Tibial nerve (tissue), 4 donors: ENCODE results near the gene RAB40B. TPM values are rescaled to one million over a fixed set of nuclear protein-coding genes. Genes with fewer than 3 reads are reported as not detected.
"Not testable (repeated sequence)": the region's sequence is repeated elsewhere in the genome, so short reads cannot be mapped to it uniquely, and the experiment has no call there.

Experiments
- DNase-seq, 2 donors: peaks; one replicate each; pipeline ENCODE4 v3.0.0-alpha.2; 2019; ENCODE audit warnings: low spot score in 2 of 2
- H3K27ac ChIP-seq, 4 donors: fragments of 200-600 bp; sonication (generic) in 3 of 4; one replicate each; pipeline ENCODE4 v1.5.1; 2017 to 2019; ENCODE audit warnings: mild to moderate bottlenecking in 1 of 4
- H3K27me3 ChIP-seq, 2 donors: fragments of 200-600 bp; sonication (generic) in 1 of 2; one replicate each; pipeline versions ENCODE4 v1.5.1 to v1.6.0; 2017 to 2019
- H3K36me3 ChIP-seq, 3 donors: fragments of 200-600 bp; sonication (generic); one replicate each; pipeline ENCODE4 v1.5.1; 2018 to 2019
- H3K4me1 ChIP-seq, 4 donors: fragments of 200-600 bp; sonication (generic) in 3 of 4; one replicate each; pipeline ENCODE4 v1.5.1; 2017 to 2019
- H3K4me3 ChIP-seq, 4 donors: fragments of 200-600 bp; sonication (generic) in 3 of 4; one replicate each; pipeline ENCODE4 v1.5.1; 2017 to 2019; ENCODE audit warnings: mild to moderate bottlenecking in 1 of 4, moderate library complexity in 1 of 4
- H3K9me3 ChIP-seq, 4 donors: fragments of 200-600 bp; sonication (generic) in 3 of 4; one replicate each; pipeline ENCODE4 v1.5.1; 2017 to 2019
- EP300 ChIP-seq, 2 donors: sonication (generic); formaldehyde crosslinking; IDR thresholded peaks; one replicate each; pipeline ENCODE4 v1.6.1; 2017; ENCODE audit warnings: antibody characterized with exemption in 2 of 2, mild to moderate bottlenecking in 1 of 2
- POLR2A ChIP-seq, 2 donors: fragments of 450-650 bp; IDR thresholded peaks; one replicate each; pipeline ENCODE4 v1.6.1; 2017; ENCODE audit warnings: antibody characterized with exemption in 2 of 2, mild to moderate bottlenecking in 2 of 2, moderate library complexity in 2 of 2
- WGBS, 2 donors: methylation state at CpG; one replicate each; pipeline ENCODE4 v1.1.5; 2018; 5-methylcytosine and 5-hydroxymethylcytosine counted together
- total RNA-seq, 4 donors: library from RNA; depleted of rRNA; stranded (reverse); fragments of >200 nt; gene quantifications; one replicate each; pipeline ENCODE4 v1.1.0, GENCODE V29; 2016
- TF ChIP-seq, protein P1 (sequence below), 5 experiments: fragments of 200-600 bp in 3 of 5; fragments of 450-650 bp in 2 of 5; sonication (generic) in 3 of 5; IDR thresholded peaks; one replicate each; pipeline ENCODE4 v1.5.1; 2016 to 2019; ENCODE audit warnings: antibody characterized with exemption in 5 of 5, mild to moderate bottlenecking in 3 of 5, moderate library complexity in 2 of 5

The RAB40B gene, protein sequence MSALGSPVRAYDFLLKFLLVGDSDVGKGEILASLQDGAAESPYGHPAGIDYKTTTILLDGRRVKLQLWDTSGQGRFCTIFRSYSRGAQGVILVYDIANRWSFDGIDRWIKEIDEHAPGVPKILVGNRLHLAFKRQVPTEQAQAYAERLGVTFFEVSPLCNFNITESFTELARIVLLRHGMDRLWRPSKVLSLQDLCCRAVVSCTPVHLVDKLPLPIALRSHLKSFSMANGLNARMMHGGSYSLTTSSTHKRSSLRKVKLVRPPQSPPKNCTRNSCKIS
- total RNA-seq: 10 to 100 TPM; 27.3 to 39.0 (median 36.7) TPM

DNA sequence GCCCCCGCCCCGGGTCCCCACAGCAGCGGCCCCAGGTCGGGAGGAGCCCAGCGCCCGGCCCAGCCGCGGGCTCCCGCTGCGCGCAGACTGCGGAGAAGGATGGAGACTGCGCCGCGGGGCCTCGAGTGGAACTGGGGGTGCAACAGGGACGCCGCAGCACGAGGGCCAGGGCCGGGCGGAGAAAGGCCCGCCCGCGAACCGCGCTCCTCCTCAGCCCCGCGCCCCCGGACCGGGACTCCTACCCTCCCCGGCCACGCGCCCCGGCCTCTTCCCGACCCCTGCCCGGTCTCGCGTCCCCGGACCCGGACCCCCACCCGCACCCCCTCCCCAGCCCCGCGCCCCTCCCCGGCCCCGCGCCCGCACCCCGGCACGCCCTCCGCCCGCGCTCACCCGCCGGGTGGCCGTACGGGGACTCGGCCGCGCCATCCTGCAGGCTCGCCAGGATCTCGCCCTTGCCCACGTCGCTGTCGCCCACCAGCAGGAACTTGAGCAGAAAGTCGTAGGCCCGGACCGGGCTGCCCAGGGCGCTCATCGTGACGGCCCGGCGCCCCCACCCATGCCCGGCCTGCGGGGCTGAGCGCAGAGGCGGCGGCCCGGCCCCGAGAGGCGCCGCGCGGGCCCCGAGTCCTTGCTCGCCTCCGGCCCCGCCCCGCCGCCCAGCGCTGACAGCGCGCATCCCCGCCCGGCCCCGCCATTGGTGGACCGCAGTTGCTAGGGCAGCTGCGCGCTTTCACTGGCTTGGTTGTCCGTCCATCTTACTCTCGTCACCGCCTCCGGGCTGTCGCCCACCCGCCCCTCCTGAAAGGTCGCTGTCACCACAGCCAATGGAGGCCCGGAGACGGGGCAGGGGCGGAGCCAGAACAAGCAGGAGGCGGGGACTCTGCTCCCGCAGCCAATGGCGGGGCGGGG lies at the start of gene RAB40B:
TSS of gene RAB40B (minus strand) at position 634 of the 909 bp plus-strand sequence. CDS start at position 532, 102 bp downstream.
- Histone ChIP-seq H3K27ac (peak within 1 kb of the TSS; percentile 76 to 91 (median 80)), H3K4me1 (peaks cover 0 to 36% (median 17%) of the 10 kb centered on the region in 4 donors), H3K4me3 (peak within 1 kb of the TSS; percentile 76 to 97 (median 78)), H3K27me3 (no peaks in the 10 kb centered on the region), H3K9me3 (peaks cover 0 to 14% (median 0%) of the 10 kb centered on the region in 4 donors), H3K36me3 (peaks cover 0 to 18% (median 0%) of the 10 kb centered on the region in 3 donors)
- TF ChIP-seq POLR2A (IDR thresholded peaks at IDR 0.05): peak; percentile 41 to 69
- peak in 1 of 2 donors; percentile 78 for TF ChIP-seq EP300 (IDR thresholded peaks at IDR 0.05)
- TF ChIP-seq, protein P1, sequence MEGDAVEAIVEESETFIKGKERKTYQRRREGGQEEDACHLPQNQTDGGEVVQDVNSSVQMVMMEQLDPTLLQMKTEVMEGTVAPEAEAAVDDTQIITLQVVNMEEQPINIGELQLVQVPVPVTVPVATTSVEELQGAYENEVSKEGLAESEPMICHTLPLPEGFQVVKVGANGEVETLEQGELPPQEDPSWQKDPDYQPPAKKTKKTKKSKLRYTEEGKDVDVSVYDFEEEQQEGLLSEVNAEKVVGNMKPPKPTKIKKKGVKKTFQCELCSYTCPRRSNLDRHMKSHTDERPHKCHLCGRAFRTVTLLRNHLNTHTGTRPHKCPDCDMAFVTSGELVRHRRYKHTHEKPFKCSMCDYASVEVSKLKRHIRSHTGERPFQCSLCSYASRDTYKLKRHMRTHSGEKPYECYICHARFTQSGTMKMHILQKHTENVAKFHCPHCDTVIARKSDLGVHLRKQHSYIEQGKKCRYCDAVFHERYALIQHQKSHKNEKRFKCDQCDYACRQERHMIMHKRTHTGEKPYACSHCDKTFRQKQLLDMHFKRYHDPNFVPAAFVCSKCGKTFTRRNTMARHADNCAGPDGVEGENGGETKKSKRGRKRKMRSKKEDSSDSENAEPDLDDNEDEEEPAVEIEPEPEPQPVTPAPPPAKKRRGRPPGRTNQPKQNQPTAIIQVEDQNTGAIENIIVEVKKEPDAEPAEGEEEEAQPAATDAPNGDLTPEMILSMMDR (IDR thresholded peaks at IDR 0.05): peak in 1 of 5 experiments; percentile 35
- 0 to 10% methylated on average over 2 to 49 of the region's 112 CpGs for WGBS, 2 donors
- DNase-seq: peak; percentile 97 to 99

DNA sequence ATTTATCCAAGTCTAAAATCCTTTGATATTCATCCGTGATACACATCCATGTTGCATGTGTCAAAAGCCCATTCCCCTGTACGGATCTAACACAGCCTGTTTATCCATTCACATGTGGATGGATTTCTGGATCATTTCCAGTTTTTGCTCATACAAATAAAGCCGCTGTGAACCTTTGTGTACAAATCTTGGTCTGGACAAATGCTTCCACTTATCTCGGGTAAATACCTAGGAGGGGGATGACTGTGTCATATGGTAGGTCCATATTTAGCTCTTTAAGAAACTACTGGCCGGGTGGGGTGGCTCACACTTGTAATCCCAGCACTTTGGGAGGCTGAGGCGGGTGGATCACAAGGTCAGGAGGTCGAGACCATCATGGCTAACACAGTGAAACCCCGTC lies 47.0 kb upstream of the RAB40B start:
- H3K27ac ChIP-seq: no peak overlapping the region
- no peak for DNase-seq
- TF ChIP-seq, protein P1 (IDR thresholded peaks at IDR 0.05): no peak
- TF ChIP-seq POLR2A (IDR thresholded peaks at IDR 0.05): no peak
- no peak for TF ChIP-seq EP300 (IDR thresholded peaks at IDR 0.05)

DNA sequence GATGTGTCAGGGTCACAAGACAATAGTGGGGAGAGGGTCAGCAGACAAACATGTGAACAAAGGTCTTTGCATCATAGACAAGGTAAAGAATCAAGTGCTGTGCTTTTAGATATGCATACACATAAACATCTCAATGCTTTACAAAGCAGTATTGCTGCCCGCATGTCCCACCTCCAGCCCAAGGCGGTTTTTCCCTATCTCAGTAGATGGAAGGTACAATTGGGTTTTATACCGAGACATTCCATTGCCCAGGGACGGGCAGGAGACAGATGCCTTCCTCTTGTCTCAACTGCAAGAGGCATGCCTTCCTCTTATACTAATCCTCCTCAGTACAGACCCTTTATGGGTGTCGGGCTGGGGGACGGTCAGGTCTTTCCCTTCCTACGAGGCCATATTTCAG lies 46.2 kb upstream of the RAB40B start:
- not testable (repeated sequence) for DNase-seq, H3K27me3 ChIP-seq, H3K27ac ChIP-seq, H3K4me1 ChIP-seq, H3K4me3 ChIP-seq
- WGBS, 2 donors: 54 to 72% methylated on average over 5 to 7 of the region's 7 CpGs
- Histone ChIP-seq H3K36me3 (peaks cover 5 to 83% (median 20%) of the 10 kb centered on the region in 3 donors), H3K9me3 (peaks cover 0 to 43% (median 3%) of the 10 kb centered on the region in 4 donors)

More for the DNA sequence above, 47.0 kb upstream of the RAB40B start:
- H3K27me3 ChIP-seq: no peaks in the 10 kb centered on the region
- WGBS, 2 donors: 83 to 93% methylated on average over 8 of the region's 8 CpGs
- no peaks in the 10 kb centered on the region for H3K4me1 ChIP-seq
- peaks cover 5 to 75% (median 18%) of the 10 kb centered on the region in 3 donors for H3K36me3 ChIP-seq
- H3K9me3 ChIP-seq: peaks cover 0 to 40% (median 2%) of the 10 kb centered on the region in 4 donors
- H3K4me3 ChIP-seq: no peak overlapping the region

DNA sequence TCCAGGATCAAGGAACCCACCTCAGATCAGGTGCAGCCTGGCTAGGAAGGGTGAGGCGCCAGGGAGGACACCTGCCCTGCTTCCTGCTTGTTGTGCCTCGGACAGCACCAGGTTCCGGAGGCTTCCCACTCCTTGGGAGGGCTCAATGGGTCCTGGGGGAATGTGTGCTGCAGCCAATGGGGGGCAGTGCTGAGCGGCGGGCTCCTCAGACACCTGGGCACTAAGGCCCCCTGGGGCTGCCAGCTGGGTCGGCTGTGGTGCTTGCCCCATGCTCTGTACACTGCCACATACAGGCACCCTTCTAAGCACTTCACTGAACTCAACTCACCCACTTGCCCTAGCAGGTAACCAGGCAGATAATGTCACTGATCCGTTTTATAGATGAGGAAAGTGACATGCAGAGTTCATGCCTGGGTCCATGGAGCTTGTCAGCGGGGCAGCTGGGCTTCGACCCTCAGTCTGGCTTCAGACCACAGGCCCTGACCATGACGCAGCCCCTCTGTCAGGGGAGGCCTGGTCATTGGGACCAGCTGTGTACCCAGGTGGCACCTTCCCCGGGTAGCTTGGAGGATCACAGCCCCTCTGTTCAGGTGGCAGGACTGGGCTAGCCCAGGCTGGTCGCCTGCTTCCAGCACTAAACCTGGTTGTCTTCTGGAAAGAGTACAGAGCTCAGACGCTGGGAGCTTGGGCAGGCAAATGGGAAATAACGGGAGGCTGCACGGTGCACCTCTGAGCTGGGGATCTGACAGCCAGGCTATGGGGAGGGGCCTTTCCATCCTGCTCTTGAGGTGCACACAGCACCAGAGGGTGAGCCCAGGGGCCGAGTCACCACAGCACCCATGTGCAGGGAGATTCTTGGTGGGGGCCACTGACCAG lies 45.1 kb upstream of the RAB40B start:
- H3K36me3 ChIP-seq: peaks cover 5 to 79% (median 20%) of the 10 kb centered on the region in 3 donors
- TF ChIP-seq EP300 (IDR thresholded peaks at IDR 0.05) (no peak), POLR2A (IDR thresholded peaks at IDR 0.05) (no peak)
- TF ChIP-seq, protein P1 (IDR thresholded peaks at IDR 0.05): no peak
- no peak overlapping the region for H3K27ac ChIP-seq
- 93 to 95% methylated on average over 10 to 14 of the region's 16 CpGs for WGBS, 2 donors
- no peak for DNase-seq
- peaks cover 0 to 43% (median 3%) of the 10 kb centered on the region in 4 donors for H3K9me3 ChIP-seq
- no peaks in the 10 kb centered on the region for H3K27me3 ChIP-seq
- peaks cover 0 to 1% (median 0%) of the 10 kb centered on the region in 4 donors for H3K4me1 ChIP-seq
- no peak overlapping the region for H3K4me3 ChIP-seq
